SHP77 treated with DMSO at 0.1 percent for 48 hours (cell line): ENCODE measurements around the gene CCDC158.

Experiments used
- DNase-seq: peaks from one replicate; lab custom pipeline; 2025; lab: John Stamatoyannopoulos, UW

CCDC158 gene

DNA sequence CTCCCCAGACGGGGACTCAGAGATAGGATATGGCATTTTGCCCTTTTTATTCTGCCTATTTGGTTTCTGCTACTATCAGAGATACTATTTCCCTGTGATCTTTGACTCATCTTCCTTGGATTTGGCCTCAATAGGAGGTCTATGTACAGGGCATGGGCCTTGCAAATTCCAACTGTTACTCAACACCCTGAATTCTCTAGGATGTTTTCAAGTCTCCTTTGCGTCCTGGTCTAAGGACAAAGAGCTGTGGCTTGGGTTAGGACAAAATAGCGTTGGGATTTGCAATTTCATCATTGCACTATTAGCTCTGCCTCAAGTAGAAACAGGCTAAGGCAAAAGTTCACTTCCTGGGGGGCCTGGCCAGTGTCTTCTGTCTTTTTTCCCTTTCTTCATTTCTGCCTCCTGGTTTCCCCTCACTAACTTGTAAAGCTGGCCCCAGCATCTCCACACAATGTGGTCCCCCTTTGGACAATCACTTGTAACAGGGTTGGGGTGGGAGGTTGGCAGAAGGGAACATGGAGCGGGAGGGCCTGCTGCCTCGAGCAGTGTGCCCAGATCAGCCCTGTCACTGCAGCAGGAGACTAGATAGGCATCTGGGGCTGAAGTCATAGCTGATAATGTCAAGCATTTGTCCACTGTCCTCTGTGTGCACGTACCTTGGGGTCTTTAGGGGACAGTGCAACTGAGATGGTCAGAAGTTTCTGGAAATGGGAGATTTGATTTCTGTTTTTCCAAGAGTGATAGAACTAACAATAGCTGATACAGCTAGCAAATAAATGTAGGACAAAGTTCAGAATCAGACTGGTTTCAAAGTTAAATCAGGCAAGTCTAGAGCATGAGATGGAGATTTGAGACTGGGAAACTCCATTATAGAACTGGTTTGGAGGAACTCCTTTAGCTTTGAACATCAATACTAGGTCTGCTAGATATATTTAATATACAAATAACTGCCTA lies 140.2 kb downstream of the CCDC158 start:
- DNase-seq: no peak

DNA sequence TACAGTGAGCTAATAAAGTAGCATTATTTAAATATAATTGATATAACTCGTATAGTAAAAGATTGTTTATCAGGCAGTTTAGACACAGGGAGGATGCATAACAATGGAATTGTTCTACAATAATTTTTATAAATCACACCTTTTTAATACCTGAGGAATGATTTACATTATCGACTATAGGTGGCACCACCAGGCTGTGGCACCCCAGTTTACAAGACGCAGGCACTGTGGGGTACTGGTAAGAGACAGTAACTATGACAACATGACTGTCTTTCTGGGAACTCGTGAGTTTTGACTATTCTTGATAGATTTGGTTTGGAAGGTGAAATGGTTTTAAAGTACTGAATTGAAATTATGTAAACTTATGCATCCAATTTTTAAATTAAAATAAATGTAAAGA lies 141.5 kb downstream of the CCDC158 start:
- DNase-seq: no peak

DNA sequence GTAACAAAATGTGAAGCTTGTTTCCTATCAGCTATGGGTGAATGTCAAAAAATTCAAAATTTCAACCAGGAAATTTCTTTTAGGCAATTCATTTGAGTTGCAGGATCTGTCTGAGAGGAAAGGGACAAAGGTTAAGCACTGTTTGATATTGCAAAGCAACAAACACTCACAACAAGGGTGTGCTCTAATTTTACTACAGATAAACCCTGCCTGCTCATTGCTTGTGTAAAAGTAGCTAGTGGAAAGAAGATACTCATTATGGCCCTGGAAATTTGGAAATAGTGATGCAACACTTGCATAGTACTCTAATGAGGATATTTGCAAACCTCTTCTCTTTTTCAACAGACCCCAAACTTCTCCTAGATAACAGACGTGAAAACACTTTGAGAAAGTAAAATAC lies 142.4 kb downstream of the CCDC158 start:
- no peak for DNase-seq

DNA sequence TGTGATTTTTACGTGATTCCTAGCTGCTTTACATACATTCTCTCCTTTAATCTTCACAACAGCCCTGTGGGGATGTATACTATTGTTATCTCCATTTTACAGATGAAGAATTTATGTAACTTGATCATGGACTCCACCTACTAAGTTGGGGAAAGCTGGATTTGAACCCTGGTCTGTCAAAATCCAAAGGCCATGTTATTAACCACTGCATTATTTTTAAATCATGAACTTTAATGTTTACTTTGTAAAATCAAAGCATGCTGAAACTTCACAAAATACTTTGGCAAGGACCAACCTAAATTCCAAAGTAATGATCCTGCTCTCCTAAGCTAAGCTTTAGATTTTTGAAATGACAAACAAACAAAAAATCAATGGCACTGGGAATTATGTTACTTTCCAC lies 143.3 kb downstream of the CCDC158 start:
- no peak for DNase-seq

DNA sequence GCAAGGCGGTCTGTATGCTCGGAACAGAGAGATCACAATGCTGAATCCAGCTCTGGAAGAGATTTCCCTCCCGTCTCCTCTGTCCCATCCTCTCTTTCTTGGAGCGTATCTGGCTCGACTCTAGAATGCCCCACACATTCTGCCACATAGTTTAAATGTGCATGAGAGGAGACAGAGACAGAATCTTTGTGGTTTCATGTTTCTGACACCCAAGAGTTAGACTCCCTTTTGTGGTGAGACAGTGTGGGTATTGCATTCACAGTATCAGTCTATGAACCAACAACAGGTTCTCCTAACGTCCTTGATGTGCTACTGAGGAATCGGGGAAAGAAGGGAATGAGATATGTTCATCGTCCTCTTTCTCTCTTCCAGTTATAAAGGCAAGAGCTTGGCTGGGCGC lies 144.1 kb downstream of the CCDC158 start:
- DNase-seq: no peak

DNA sequence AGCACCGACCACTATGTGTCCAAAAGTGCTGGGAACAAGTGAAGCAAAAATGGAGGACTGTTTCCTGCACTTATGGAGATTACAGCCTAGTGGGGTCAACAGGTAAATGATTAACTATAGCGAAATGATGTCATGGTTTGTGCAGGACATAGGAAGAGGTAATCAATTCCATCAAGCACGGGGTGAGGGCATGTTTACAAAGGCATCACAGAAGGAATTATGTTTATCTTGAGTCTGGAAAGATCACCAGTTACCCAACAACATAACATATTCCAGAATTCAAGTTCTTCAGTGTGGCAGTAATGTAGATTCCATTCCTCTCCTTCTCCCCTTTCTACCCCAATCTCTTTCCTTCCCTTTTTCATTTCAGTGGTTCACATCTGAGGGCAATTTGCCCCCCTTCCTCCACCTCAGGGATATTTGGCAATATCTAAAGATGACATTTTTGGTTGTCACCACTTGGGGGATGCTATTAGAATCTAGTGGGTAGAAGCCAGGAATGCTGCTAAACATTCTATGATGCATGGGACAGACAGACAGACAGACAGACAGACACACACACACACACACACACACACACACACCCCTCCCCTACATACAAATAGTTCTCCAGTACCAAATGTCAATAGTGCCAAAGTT lies 145.3 kb downstream of the CCDC158 start:
- no peak for DNase-seq

DNA sequence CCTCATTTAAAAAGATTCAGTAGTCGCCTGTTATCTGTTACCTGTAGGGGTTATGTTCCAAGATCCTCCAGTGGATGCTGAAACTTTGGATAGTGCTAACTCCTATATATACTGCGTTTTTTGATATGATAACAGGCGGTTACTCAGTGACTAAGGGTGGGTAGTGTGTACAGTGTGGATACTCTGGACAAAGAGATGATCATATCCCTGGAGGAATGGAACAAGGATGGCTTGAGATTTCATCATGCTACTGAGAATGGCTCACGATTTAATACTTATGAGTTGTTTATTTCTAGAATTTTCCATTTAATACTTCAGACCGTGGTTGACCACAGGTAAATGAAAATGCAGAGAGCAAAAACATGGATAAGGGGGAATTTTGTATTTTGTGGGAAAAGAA lies 147.9 kb downstream of the CCDC158 start:
- DNase-seq: no peak

DNA sequence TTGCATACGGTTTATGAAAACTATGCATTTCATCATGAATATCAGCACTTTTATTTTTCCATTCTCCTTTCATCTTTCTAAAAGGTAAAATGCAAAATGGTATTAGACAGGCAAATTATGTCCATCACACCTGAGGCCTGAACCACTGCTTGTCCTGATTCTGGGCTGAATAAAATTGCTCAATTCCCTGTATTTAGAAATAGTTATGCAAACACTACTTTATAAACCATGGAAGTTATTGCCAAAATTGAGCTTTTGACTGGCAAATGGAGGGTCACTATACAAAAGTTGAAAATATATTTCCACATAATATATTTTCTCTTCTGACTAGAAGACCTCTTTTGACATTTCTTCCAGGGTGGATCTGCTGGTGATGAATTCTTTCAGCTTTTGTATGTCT lies 148.4 kb downstream of the CCDC158 start:
- no peak for DNase-seq

DNA sequence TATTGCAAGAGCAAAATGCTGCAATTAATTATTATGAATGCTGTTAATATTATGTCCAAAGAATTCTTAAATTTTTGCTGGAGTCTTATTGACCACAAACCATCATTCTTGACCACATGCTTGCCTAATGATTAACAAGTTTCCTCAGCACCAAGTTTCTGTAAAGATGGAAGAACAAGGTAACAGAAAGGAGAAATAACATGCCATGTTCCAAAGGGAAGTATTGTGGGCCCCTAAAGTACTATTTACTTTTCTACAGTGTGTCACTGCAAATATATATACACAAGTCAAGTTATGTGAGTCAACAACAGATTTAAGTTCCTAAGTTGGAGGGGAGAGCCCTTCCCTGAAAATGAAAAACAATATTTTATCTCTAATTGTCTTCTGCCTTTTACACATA lies 148.9 kb downstream of the CCDC158 start:
- DNase-seq: no peak

DNA sequence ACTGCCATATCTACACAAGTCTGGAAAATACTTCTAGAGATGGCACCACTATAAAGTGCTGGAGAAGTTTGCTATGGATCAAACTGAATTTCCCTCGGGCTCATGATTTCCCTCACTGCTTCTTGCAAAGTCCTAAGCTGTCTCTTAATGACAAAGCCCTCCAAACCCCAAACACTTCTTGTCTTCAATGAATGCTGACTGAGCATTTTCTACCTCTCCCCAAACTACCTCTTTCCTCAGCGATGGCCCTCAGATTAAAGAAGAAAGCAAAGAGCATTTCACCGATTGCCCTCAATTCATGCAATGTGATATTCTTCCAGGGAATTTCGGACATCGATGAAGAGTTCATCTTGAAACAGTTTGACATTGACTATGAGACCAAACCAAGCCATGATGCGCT lies 149.7 kb downstream of the CCDC158 start:
- no peak for DNase-seq

DNA sequence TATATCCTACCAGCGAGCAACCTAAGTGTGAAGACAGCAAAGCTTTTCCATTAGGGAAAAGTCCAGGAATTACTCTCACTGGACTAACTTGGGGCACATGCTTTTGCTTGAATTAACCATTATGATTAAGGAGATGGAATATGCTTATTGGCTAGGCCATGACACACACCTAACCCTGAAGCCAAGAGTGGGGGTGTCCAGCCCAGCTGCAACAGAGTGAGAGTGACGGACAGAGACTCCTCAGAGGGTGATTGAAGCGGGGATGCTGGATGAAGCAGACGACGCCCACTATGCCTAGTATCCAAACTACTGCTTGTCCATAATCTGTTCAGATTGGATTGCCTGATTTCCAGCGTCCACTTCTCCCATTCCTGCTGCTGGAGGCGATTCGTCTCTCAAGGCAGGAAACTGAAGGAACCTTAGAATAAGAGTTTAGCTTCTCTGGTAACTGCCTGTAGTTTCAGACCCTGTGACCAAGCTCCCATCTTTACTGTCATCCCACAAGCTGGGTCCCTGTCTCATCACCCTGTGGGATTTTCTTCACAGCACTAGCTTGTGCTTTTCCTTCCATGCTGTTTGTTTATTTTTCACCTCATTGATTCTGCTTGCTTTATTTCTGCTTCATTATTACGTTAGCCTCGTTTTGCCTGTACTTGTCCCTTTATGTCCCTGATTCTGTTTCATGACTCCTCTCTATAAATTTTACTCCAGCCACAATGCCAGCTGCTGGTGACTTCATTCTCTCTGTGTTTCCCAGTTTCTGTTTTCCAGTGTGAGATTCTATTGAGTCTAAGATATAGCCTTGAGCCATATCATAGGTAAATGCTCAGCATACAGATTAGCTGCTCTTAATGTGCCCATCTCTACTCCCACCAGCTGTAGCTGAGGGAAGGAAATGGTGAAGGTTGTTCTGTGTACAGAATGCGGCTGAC lies 150.4 kb downstream of the CCDC158 start:
- DNase-seq: no peak

DNA sequence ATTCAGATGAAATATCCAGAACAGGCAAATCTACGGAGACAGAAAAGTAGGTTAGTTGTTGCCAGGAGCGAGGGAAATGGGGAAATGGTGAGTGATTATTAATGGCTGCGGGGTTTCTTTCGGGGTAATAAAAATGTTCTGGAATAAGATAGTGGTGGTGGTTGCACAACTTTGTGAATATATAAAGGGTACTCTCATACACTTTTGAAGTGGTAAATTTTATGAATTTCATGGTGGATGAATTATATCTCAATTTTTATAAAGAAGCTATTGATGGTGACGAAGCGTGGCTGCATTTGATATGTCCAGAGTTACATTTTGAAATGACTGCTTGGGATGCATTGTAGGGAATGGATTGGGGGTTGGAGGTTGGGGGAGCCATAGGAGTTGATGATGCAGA lies 153.1 kb downstream of the CCDC158 start:
- no peak for DNase-seq

DNA sequence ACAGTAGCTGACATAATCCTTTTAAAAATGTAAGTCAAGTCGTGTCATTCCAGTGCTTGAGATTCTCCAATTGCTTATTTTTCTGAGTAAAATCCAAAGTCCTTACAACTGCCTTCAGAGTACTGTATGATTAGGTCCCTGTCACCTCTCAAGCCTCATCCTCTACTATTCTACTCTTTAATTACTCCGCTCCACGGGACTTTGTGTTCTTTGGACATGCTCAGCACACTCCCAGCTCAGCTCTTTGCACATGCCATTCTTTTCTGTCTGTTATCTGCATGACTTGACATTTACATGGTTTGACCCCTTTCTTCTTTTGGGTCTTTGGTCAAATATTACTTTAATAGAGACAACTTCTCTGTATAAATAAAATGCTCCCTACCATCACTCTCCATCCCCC lies 154.3 kb downstream of the CCDC158 start:
- DNase-seq: no peak

DNA sequence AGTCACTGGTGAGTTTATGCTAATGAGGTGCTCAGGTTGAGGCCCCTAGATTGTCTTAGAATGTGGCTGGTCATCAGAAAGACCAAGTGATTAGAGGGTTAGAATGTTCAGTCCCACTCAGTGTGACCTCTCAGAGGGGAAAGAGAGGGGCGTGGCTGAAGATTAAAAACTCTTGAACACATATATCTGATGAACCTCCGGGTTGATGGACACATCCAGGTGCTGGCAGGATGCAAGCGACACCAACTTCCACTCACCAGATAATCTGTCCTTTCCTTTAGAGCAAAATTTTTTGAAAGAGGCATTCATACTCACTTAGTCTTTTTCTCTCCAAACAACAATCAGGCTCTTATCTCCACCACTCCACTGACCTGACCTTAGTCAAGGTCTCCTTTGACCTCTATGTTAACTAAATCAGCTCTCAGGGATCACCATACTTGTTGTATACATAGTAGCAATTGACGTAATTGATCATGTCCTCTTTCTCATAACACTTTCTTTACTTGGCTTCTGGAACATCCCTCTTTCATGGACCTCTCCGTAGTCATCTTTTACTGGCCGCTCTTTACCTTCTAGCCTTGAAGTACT lies 155.2 kb downstream of the CCDC158 start:
- no peak for DNase-seq
